Activated CD4-positive, CD25-positive, alpha-beta regulatory T cell treated with anti-CD3 and anti-CD28 coated beads, Interleukin-2, amount 50 U/mL, for 24 hours (primary cell): Measurements from ENCODE around the gene CARM1.
"Not testable (repeated sequence)": the region's sequence is repeated elsewhere in the genome, so short reads cannot be mapped to it uniquely, and the experiment has no call there.

Experiments
- ATAC-seq, 2 donors: fragments of 150-1000 bp; cut with Tn5 transposase; one replicate each; pipeline ENCODE4 v1.10.0; 2021; ENCODE audit warnings: mild to moderate bottlenecking in 1 of 2, moderate library complexity in 1 of 2

The CARM1 gene

DNA sequence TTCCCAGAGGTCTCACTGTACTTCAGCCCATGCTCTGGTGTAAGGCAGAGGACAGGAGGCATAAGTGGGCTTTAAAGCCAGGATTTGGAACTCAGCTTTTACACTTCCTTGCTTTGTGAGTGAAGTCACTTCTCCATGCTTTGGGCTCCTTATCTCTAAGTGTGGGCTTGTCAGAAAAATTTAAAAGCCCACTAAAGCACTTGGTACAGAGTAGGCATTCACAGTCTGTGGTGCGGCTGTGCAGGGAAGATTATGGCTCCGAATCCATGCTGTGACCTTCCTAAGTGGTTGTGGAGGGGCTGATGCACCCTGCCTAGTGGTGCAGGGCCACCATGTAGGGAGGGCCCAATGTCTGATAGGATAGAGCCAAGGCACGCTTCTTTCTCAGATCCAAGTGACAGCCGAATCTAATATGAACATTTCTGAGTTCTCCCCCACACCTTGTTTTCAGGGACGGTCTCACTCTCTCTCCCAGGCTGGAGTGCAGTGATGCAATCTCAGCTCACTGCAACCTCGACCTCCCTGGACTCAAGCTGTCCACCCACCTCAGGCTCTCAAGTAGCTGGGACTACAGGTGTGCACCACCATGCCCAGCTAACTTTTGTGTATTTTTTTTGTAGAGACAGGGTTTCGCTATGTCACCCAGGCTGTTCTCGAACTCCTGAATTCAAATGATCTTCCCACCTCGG, 64.2 kb downstream of the CARM1 start:
- ATAC-seq, result no peak

DNA sequence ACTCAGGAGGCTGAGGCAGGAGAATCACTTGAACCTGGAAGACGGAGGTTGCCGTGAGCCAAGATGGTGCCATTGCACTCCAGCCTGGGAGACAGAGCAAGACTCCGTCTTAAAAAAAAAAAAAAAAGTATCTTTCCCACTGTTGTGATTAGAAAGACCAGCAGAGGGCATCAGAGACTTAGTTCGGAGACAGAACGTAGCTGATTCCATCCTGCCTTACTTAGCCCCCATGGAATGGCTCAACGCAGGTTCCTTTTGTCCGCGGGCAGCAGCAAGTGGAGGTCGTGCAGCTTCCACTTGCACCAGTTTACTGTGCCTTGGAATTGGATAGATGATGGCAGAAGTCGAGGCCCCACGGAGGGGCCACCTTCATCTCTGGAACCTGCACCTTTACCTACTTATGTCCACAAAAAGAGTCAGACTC, 65.3 kb downstream of the CARM1 start:
- peak; percentile 56 to 73 for ATAC-seq

DNA sequence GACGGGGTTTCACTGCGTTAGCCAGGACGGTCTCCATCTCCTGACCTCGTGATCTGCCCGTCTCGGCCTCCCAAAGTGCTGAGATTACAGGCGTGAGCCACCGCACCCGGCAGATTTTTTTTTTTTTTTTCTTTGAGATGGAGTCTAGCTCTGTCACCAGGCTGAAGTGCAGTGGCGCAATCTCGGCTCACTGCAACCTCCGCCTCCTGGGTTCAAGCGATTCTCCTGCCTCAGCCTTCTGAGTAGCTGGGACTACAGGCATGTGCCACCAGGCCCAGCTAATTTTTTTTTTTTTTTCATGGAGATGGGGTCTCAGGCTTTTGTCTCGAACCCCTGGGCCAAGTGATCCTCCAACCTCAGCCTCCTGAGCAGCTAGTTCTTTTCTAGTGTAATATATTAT, 70.3 kb downstream of the CARM1 start:
- ATAC-seq, result not testable (repeated sequence)

DNA sequence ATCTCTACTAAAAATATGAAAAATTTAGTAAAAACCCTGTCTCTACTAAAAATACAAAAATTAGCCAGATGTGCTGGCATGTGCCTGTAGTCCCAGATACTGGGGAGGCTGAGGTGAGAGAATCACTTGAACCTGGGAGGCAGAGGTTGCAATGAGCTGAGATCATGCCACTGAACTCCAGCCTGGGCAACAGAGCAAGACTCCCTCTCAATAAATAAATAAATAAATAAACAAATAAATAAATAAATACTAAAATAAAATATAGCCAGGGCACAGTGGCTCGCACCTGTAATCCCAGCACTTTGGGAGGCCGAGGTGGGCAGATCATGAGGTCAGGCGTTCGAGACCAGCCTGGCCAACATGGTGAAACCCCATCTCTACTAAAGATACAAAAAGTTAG, 72.1 kb downstream of the CARM1 start:
- not testable (repeated sequence) for ATAC-seq

DNA sequence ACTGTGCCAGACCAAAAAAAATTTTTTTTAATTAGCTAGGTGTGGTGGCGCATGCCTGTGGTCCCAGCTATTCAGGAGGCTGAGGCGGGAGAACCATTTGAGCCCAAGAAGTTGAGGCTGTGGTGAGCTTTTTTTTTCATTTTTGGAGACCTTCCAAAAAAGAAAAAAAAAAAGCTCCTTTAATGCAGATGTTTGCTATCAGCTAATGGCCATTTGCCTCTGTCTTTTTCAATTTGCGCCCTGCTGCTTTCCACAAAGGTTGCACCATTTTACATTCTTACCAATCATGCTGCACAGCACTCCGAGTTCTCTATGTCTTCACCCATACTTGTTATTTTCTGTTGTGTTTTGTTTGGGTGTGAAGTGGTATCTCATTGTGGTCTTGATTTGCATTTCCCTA, 73.9 kb downstream of the CARM1 start:
- no peak for ATAC-seq

DNA sequence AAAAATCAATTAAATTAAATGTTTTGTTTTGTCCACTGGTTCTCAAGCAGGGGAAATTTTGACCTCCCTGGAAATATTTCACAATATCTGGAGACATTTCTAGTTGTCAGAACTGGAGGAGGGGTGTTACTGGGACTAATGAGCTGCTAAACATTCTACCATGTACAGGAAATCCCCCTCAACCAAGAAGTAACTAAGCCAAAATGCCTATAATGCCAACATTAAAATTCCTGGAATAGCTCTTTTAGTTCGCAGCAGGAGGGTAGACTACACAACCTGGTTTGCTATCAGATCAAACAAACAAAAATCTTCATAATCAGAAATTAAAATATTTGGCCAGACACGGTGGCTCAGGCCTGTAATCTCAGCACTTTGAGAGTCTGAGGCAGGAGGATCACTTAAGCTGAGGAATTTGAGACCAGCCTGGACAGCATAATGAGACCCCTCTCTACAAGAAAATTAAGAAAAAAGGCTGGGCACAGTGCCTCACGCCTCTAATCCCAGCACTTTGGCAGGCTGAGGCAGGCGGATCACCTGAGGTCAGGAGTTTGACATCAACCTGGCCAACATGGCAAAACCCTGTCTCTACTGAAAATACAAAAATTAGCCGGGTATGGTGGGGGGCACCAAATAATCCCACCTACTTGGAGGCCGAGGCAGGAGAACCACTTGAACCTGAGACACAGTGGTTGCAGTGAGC, 75.8 kb downstream of the CARM1 start:
- ATAC-seq, result no peak

DNA sequence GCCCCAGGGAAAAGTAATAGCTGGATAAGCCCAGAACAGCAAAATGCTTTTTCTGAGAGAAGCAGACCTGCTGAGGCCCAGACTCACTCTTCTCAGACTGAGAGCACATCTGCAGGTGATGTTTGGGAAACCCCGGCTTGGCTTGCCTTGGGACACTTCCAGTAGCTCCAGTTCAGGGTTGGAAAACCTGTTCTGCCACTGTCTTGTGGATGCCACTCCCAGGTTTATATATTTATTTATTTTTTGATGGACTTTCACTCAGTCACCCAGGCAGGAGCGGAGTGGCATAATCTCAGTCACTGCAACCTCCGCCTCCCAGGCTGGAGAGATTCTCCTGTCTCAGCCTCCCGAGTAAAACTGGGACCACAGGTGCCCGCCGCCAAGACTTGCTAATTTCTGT, 81.5 kb downstream of the CARM1 start:
- no peak for ATAC-seq

DNA sequence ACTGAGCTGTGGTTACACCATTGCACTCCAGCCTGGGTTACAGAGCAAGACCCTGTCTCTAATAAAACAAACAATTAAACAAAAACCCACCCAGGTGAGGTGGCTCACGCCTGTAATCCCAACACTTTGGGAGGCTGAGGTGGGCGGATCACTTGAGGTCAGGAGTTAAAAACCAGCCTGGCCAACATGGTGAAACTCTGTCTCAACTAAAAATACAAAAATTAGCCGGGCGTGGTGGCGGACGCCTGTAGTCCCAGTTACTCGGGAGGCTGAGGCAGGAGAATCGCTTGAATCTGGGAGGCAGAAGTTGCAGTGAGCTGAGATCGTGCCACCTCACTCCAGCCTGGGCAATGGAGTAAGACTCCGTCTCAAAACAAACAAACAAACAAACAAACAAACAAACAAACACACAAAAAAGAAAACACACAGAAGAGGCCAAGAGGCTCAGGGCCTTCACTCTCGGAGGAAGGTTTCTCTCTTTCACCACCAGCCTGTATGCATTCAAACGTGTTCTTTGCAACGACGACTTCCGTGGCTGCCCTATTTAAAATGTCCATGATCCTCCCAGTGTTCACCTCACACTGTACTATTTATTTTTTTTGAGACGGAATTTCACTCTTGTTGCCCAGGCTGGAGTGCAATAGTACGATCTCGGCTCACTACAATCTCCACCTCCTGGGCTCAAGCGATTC, 88.1 kb downstream of the CARM1 start:
- ATAC-seq, result not testable (repeated sequence)

DNA sequence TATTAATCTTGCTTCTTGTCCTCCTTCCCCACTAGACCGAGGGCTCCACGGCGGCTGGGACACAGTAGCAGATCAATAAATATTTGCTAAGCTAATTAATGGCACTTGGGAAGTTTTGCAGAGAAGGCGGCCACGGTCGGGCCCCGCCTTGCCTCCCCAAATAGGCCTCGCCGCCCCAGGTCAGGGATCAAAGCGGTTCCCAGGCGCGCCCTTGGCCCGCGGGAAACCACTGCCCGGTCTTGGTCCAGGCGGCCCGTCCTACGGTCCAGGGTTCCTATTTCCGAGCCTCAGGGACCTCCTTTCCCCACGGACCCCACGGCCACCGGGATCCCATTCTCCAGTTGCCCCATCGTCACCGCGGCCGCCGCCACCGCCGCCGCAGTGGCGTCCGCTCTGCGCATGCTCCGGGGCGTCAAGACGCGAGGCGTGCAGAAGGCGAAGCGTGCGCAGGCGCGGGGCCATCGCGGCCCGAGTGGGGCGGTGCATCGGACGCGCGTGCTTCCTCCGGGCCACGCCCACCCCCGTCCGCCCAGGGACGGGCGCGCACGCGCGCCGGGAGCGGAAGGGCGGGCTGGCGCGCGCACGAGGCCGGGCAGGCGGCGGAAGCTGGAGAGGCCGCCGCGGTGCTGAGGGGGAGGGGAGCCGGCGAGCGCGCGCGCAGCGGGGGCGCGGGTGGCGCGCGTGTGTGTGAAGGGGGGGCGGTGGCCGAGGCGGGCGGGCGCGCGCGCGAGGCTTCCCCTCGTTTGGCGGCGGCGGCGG, 89.1 kb downstream of the CARM1 start, which contains the start of gene SMARCA4:
Gene SMARCA4, plus strand, starts transcription at position 717 of the 759 bp plus-strand sequence. CDS start 23,122 bp downstream, outside the sequence.
- ATAC-seq, result peak; percentile 72 to 80

DNA sequence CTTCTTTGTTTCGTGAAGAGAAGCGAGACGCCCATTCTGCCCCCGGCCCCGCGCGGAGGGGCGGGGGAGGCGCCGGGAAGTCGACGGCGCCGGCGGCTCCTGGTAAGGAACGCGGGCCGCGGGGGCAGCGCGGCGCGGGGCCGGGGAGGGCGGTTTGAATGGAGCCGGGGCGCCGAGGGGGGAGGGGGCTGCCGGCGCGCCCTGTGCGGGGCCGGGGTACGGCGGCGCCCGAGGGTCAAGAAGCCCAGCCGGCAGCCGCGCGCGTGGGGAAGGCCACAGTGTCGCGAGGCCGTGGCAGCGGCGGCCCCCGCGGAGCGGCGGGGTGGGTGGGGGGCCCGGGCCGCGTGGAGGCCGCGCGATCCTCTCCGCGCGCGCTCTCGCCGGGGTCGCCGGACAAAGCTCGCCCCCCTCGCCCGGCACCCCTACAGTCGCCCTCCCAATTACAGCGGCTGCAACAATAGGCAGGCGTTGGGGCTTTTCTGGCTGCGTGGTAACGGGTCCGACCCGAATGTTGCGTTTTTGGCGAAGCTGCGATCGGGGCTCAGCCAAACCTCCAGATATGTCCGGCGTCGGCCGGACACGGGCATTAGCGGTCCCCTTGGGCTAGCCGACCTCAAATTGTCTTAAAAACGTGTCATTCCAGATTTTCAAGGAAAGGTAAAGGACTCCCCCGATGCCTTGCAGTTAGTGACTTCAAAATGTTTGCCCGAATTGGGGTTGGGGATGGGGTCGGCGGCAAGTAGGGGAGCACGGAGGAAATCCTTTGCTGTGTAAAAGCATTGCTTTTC, 89.9 kb downstream of the CARM1 start:
- ATAC-seq, result peak; percentile 32 to 33

DNA sequence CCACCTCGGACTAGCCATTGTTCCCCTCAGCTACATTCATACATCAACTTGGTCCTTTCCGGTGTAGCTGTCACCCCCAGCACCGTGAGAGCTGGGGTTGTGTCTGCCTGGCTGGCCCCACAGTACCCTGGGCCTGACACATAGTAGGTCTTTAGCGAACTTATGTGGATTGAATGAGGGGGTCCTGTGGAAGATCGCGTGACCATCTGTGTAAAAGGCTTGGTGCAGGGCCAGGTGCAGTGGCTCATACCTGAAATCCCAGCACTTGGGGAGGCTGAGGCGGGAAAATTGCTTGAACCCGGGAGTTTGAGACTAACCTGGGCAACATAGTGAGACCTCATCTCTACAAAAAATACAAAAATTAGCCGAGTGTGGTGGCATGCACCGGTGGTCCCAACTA, 91.5 kb downstream of the CARM1 start:
- no peak for ATAC-seq

DNA sequence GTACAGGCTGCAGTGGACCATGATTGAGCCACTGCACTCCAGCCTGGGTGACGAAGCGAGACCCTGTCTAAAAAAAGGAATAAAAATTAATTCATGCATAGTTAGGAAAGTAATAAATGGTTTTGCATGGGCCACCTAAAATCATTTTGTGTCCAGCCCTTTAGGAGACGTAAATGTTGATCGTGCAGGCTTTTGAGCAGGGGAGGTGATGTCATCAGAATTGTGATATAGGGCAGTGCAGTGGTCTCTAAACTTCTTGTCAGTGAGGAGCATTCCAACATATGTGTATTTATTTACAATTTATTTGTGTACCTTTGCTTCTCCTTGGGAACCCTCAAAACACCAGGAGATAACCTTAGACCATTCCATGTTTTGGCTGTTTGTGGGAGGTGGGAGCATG, 92.5 kb downstream of the CARM1 start:
- ATAC-seq, result no peak

DNA sequence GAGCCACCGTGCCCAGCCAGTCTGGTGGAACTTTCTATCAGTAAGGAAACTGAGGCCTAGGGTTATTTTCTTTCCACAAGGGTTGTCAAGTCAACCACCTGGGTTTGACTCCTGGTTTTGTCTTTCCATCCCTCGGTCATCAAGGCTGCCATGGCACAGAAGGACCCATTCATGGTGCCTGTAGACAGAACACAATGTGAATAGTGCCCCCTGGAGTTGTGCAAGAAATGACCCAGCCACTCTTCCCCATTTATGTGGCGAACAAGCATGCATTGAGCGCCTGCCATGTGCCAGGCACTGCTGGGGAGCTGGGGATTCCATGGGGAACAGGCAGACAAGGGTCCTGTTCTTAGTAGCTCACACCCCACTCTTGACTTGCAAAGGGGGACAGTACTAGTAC, 93.5 kb downstream of the CARM1 start:
- ATAC-seq, result no peak

DNA sequence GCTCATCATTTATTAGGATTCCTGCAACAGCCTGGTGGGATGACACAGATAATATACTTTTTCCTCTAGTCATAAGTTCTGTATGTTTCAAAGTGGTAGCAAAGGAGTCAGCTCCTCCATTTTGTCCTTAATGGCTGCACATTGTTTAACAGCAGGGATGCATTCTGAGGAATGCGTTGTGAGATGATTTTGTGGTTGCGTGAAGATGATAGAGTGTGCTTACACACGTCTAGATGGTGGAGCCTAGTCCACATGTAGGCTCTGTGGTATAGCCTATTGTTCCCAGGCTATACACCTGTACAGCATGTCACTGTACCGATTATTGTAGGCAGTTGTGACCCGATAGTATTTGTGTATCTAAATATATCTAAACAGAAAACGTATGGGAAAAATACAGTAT, 94.0 kb downstream of the CARM1 start:
- ATAC-seq, result no peak

DNA sequence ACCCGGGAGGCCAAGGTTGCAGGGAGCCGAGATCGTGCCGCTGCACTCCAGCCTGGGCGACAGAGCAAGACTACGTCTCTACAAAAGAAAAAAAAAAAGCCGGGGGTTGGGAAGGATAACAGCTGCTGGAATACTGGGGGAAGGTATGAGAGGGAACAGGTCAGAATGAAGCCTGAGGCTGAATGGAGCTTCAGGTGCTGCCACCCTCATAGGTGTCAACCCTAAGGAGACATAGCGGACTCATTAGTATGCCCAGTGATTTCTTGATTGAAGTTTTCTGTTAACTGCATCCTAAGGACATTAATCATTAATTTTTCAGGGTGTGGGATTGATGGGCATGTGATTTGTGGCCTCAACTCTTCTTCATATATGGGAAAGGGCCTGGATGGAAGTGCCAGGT, 95.5 kb downstream of the CARM1 start:
- no peak for ATAC-seq

DNA sequence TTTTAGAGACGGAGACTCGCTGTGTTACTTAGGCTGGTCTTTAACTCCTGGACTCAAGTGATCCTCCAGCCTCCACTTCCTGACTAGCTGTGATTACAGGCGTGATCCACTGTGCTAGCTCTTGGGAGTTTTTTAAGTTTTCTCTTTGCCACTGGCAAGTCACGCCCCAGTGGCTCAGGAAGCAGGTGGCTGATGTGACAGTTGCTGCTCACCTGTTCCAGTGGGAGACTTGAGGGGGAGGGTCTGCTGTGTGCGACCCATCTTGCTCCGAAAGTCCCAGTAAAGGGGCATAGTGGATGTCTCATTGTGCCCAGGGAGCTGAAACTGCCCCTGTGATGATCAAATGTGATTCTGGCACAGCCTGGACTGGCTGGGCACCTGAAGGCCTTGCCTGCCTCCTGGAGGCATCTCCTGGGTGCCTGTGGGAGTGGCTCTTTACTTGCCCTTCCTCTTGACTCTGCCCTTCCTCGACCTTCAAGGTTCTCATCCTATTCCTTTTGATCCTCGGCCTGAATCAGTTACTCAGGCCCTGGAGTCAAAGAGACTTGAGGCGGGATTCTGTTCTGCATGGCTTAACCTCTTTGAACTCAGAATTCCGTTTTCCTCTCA, 97.3 kb downstream of the CARM1 start:
- ATAC-seq, result no peak

DNA sequence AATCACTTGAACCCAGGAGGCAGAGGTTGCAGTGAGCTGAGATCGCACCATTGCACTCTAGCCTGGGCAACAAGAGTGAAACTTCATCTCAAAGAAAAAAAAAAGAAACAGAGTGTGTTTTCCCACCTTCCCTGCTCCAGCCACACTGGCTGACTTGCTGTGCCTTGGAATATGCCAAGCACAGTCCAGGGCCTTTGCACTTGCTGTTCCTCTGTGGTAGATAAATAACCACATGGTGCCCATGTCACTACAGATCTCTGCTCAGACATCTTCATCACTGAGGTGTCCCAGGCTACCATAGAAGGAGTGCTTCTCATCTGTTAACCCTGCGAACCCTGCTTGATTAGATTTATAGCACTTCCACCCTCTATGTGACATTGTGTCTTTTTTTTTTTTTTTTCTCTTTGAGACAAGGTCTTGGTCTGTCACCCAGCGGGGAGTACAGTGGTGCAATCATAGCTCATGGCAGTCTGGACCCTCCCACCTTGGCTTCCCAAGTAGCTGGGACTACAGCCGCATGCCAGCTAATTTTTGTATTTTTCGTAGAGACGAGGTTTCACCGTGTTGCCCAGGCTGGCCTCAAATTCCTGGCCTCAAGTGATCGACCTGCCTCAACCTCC, 99.9 kb downstream of the CARM1 start:
- no peak for ATAC-seq
